ENCODE data around the gene MAML1. TPM values are rescaled to one million over a fixed set of nuclear protein-coding genes. Genes with fewer than 3 reads are reported as not detected.

MAML1 gene
- total RNA-seq, 1 donor from 2014 or later, result 26.0 TPM

DNA sequence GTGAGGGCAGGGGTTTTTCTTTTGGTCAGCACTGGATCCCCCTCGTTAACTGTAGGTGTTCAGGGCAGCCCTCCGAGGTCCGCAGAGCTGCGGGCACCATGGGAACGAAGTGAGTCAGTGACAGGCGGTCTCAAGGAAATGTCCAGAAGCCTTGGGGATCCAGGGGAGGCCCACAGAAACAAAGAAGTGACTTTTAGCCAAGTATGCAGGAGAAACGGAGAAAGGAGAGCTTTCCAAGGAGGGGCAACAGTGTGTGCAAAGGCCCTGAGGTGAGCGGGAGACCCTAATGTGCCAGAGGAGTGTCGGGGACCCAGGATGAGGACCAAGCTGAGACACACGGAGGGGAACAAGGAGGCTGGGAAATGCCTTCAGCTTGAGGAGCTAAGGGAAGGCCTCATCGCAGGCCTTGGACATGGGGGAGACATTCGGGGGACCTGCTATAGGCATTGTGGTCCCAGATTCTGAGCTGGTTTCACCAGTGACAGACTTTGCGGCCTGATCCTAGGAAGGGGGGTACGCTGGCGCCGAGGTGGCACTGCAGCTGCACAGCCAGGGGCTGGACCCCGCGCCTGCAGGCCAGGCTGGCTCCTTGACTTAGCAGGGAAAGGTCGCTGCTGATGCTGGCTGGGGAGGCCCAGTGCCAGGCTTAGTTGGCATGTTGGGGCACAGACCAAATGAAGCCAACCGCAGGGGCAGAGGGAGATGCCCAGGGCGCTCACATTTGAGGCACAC lies 64.4 kb downstream of the MAML1 start:
- Histone ChIP-seq H3K9me3 (ENCODE audit: insufficient read depth, low read depth, low read length) (no peaks in the 10 kb centered on the region), H3K27ac (ENCODE audit: low read depth, low read length) (no peak overlapping the region), H3K4me2 (ENCODE audit: low read length) (peak overlapping the region; percentile 88), H4K20me1 (ENCODE audit: insufficient read depth, low read length) (peaks cover 38% of the 10 kb centered on the region), H3K79me2 (ENCODE audit: insufficient read depth, low read length) (peaks cover 3% of the 10 kb centered on the region), H2AFZ (ENCODE audit: low read depth, low read length) (no peak overlapping the region), H3K4me1 (ENCODE audit: insufficient read depth, low read length) (peaks cover 15% of the 10 kb centered on the region), H3K9ac (ENCODE audit: low read length) (peak overlapping the region; percentile 66), H3K36me3 (ENCODE audit: insufficient read depth, low read length) (no peaks in the 10 kb centered on the region), H3K27me3 (ENCODE audit: insufficient read depth, low read length) (no peaks in the 10 kb centered on the region), H3K4me3 (ENCODE audit: insufficient read depth, low read depth, low read length) (peak overlapping the region; percentile 55)
- TF ChIP-seq, protein P1, sequence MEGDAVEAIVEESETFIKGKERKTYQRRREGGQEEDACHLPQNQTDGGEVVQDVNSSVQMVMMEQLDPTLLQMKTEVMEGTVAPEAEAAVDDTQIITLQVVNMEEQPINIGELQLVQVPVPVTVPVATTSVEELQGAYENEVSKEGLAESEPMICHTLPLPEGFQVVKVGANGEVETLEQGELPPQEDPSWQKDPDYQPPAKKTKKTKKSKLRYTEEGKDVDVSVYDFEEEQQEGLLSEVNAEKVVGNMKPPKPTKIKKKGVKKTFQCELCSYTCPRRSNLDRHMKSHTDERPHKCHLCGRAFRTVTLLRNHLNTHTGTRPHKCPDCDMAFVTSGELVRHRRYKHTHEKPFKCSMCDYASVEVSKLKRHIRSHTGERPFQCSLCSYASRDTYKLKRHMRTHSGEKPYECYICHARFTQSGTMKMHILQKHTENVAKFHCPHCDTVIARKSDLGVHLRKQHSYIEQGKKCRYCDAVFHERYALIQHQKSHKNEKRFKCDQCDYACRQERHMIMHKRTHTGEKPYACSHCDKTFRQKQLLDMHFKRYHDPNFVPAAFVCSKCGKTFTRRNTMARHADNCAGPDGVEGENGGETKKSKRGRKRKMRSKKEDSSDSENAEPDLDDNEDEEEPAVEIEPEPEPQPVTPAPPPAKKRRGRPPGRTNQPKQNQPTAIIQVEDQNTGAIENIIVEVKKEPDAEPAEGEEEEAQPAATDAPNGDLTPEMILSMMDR (IDR thresholded peaks at IDR 0.05; ENCODE audit: insufficient read depth, low read depth, low read length), result no peak
- no peak for TF ChIP-seq EZH2 (IDR thresholded peaks at IDR 0.05; ENCODE audit: insufficient read depth, low read length)
- Mint-ChIP-seq H3K36me3 (ENCODE audit: low read depth, unreplicated experiment) (peaks cover 15% of the 10 kb centered on the region), H3K4me1 (ENCODE audit: low read depth, unreplicated experiment) (peaks cover 5% of the 10 kb centered on the region), H3K27ac (ENCODE audit: unreplicated experiment) (no peak overlapping the region), H3K4me3 (ENCODE audit: unreplicated experiment) (peak overlapping the region; percentile 50), H3K9me3 (ENCODE audit: unreplicated experiment) (no peaks in the 10 kb centered on the region), H3K27me3 (ENCODE audit: low read depth, unreplicated experiment) (no peaks in the 10 kb centered on the region)
- FAIRE-seq, result no peak
- no peak for DNase-seq (ENCODE audit: low read depth)

- no peak overlapping the region for H3K9ac ChIP-seq (ENCODE audit: low read length)
- TF ChIP-seq, protein P1 (IDR thresholded peaks at IDR 0.05; ENCODE audit: insufficient read depth, low read depth, low read length), result no peak
- TF ChIP-seq EZH2 (IDR thresholded peaks at IDR 0.05; ENCODE audit: insufficient read depth, low read length), result no peak
- no peak overlapping the region for H3K4me2 ChIP-seq (ENCODE audit: low read length)
- H3K4me1 ChIP-seq (ENCODE audit: insufficient read depth, low read length), result peaks cover 16% of the 10 kb centered on the region
- peaks cover 9% of the 10 kb centered on the region for H3K79me2 ChIP-seq (ENCODE audit: insufficient read depth, low read length)
- Mint-ChIP-seq H3K36me3 (ENCODE audit: low read depth, unreplicated experiment) (peaks cover 17% of the 10 kb centered on the region), H3K27ac (ENCODE audit: unreplicated experiment) (no peak overlapping the region), H3K9me3 (ENCODE audit: unreplicated experiment) (no peaks in the 10 kb centered on the region), H3K4me1 (ENCODE audit: low read depth, unreplicated experiment) (peaks cover 5% of the 10 kb centered on the region), H3K4me3 (ENCODE audit: unreplicated experiment) (no peak overlapping the region), H3K27me3 (ENCODE audit: low read depth, unreplicated experiment) (no peaks in the 10 kb centered on the region)
- H3K27me3 ChIP-seq (ENCODE audit: insufficient read depth, low read length), result no peaks in the 10 kb centered on the region
- no peak overlapping the region for H3K27ac ChIP-seq (ENCODE audit: low read depth, low read length)
- DNase-seq (ENCODE audit: low read depth) (no peak), FAIRE-seq (no peak)
- peaks cover 45% of the 10 kb centered on the region for H4K20me1 ChIP-seq (ENCODE audit: insufficient read depth, low read length)
- H3K4me3 ChIP-seq (ENCODE audit: insufficient read depth, low read depth, low read length), result no peak overlapping the region
- no peak overlapping the region for H2AFZ ChIP-seq (ENCODE audit: low read depth, low read length)
- no peaks in the 10 kb centered on the region for H3K36me3 ChIP-seq (ENCODE audit: insufficient read depth, low read length)
- H3K9me3 ChIP-seq (ENCODE audit: insufficient read depth, low read depth, low read length), result no peaks in the 10 kb centered on the region
Observed at GRCh38 chr5:179797741-179798140, 65.1 kb downstream of the MAML1 start.

DNA sequence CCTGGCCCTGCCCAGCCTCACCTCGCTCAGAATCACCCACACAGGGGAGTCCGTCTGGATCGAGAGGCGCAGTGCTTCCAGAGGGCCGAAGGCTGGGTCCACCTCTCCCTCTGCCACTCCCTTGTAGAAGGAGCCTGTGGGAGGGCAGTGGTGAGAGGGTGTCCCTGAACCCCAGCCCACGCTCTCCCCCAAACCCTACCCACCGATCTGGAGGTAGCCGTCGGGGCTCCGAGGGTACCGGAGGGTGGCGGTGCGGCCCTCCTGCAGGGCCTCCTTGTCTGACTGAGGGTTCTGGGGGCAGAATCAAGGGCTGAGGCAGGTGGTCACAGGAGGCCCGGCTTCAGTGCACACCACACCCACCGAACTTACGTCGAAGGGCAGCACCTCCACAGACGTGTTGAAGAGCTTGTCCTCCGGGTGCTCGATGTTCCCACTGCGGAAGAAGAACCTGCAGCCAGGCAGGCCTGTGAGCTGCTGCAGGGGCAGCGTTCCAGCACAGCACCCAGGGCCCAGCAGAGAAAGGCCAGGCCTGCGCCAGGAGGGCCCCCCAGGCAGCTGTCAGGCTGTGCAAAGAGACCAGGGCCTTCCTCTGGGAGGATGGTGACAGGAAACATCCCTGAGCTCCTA lies 65.6 kb downstream of the MAML1 start:
- H3K4me3 Mint-ChIP-seq (ENCODE audit: unreplicated experiment), result no peak overlapping the region
- H3K4me3 ChIP-seq (ENCODE audit: insufficient read depth, low read depth, low read length), result no peak overlapping the region
- H3K27me3 ChIP-seq (ENCODE audit: insufficient read depth, low read length), result no peaks in the 10 kb centered on the region
- H2AFZ ChIP-seq (ENCODE audit: low read depth, low read length), result no peak overlapping the region
- no peak overlapping the region for H3K27ac Mint-ChIP-seq (ENCODE audit: unreplicated experiment)
- peaks cover 50% of the 10 kb centered on the region for H4K20me1 ChIP-seq (ENCODE audit: insufficient read depth, low read length)
- no peak overlapping the region for H3K27ac ChIP-seq (ENCODE audit: low read depth, low read length)
- peaks cover 17% of the 10 kb centered on the region for H3K36me3 Mint-ChIP-seq (ENCODE audit: low read depth, unreplicated experiment)
- no peak overlapping the region for H3K9ac ChIP-seq (ENCODE audit: low read length)
- no peak for FAIRE-seq
- H3K4me1 ChIP-seq (ENCODE audit: insufficient read depth, low read length), result peaks cover 19% of the 10 kb centered on the region
- no peaks in the 10 kb centered on the region for H3K27me3 Mint-ChIP-seq (ENCODE audit: low read depth, unreplicated experiment)
- H3K4me1 Mint-ChIP-seq (ENCODE audit: low read depth, unreplicated experiment), result peaks cover 5% of the 10 kb centered on the region
- no peaks in the 10 kb centered on the region for H3K36me3 ChIP-seq (ENCODE audit: insufficient read depth, low read length)
- H3K9me3 Mint-ChIP-seq (ENCODE audit: unreplicated experiment), result no peaks in the 10 kb centered on the region
- H3K9me3 ChIP-seq (ENCODE audit: insufficient read depth, low read depth, low read length), result no peaks in the 10 kb centered on the region
- TF ChIP-seq, protein P1 (IDR thresholded peaks at IDR 0.05; ENCODE audit: insufficient read depth, low read depth, low read length), result no peak
- TF ChIP-seq EZH2 (IDR thresholded peaks at IDR 0.05; ENCODE audit: insufficient read depth, low read length), result no peak
- no peak overlapping the region for H3K4me2 ChIP-seq (ENCODE audit: low read length)
- peaks cover 14% of the 10 kb centered on the region for H3K79me2 ChIP-seq (ENCODE audit: insufficient read depth, low read length)
- no peak for DNase-seq (ENCODE audit: low read depth)

Measured in astrocyte (in vitro differentiated cells and primary cell).